ENCODE results near the gene MINDY3.

MINDY3 gene

GRCh38 chr10:15869935-15870334 is 9.6 kb upstream of the MINDY3 start:
- no peak overlapping the region for H3K4me3 Mint-ChIP-seq
- H3K4me1 Mint-ChIP-seq, result no peaks in the 10 kb centered on the region
- H3K9me3 Mint-ChIP-seq, result peaks cover 5% of the 10 kb centered on the region
- TF ChIP-seq CTCF (IDR thresholded peaks at IDR 0.05; ENCODE audit: unreplicated experiment in 3 of 3), result no peak
- no peak overlapping the region for H3K27ac Mint-ChIP-seq
- no peaks in the 10 kb centered on the region for H3K36me3 Mint-ChIP-seq (ENCODE audit: low read depth)
- peaks cover 58% of the 10 kb centered on the region for H3K27me3 Mint-ChIP-seq (ENCODE audit: low read depth)

GRCh38 chr10:15868006-15868405 is 7.7 kb upstream of the MINDY3 start:
- no peak overlapping the region for H3K27ac Mint-ChIP-seq
- peaks cover 64% of the 10 kb centered on the region for H3K27me3 Mint-ChIP-seq (ENCODE audit: low read depth)
- no peaks in the 10 kb centered on the region for H3K4me1 Mint-ChIP-seq
- TF ChIP-seq CTCF (IDR thresholded peaks at IDR 0.05; ENCODE audit: unreplicated experiment in 3 of 3), result no peak
- no peaks in the 10 kb centered on the region for H3K9me3 Mint-ChIP-seq
- no peak overlapping the region for H3K4me3 Mint-ChIP-seq
- H3K36me3 Mint-ChIP-seq (ENCODE audit: low read depth), result no peaks in the 10 kb centered on the region

GRCh38 chr10:15865304-15865703 is 5.0 kb upstream of the MINDY3 start:
- Mint-ChIP-seq H3K4me1 (peaks cover 4% of the 10 kb centered on the region), H3K27ac (no peak overlapping the region), H3K9me3 (no peaks in the 10 kb centered on the region), H3K4me3 (no peak overlapping the region), H3K36me3 (ENCODE audit: low read depth) (no peaks in the 10 kb centered on the region), H3K27me3 (ENCODE audit: low read depth) (peaks cover 62% of the 10 kb centered on the region)
- no peak for TF ChIP-seq CTCF (IDR thresholded peaks at IDR 0.05; ENCODE audit: unreplicated experiment in 3 of 3)

- Mint-ChIP-seq H3K27ac (no peak overlapping the region), H3K36me3 (ENCODE audit: low read depth) (no peaks in the 10 kb centered on the region), H3K4me1 (peaks cover 10% of the 10 kb centered on the region), H3K9me3 (no peaks in the 10 kb centered on the region), H3K27me3 (ENCODE audit: low read depth) (peaks cover 59% of the 10 kb centered on the region), H3K4me3 (no peak overlapping the region)
- no peak for TF ChIP-seq CTCF (IDR thresholded peaks at IDR 0.05; ENCODE audit: unreplicated experiment in 3 of 3)
Measured at GRCh38 chr10:15864419-15864818, 4.1 kb upstream of the MINDY3 start.

- no peak for TF ChIP-seq CTCF (IDR thresholded peaks at IDR 0.05; ENCODE audit: unreplicated experiment in 3 of 3)
- Mint-ChIP-seq H3K27ac (no peak overlapping the region), H3K9me3 (no peaks in the 10 kb centered on the region), H3K4me3 (no peak overlapping the region), H3K36me3 (ENCODE audit: low read depth) (no peaks in the 10 kb centered on the region), H3K27me3 (ENCODE audit: low read depth) (peaks cover 55% of the 10 kb centered on the region), H3K4me1 (peaks cover 15% of the 10 kb centered on the region)
Measured at GRCh38 chr10:15863733-15864132, 3.4 kb upstream of the MINDY3 start.

GRCh38 chr10:15863323-15863722 is 3.0 kb upstream of the MINDY3 start:
- peaks cover 55% of the 10 kb centered on the region for H3K27me3 Mint-ChIP-seq (ENCODE audit: low read depth)
- H3K36me3 Mint-ChIP-seq (ENCODE audit: low read depth), result no peaks in the 10 kb centered on the region
- H3K27ac Mint-ChIP-seq, result no peak overlapping the region

More at GRCh38 chr10:15863323-15863722, 3.0 kb upstream of the MINDY3 start:
- Mint-ChIP-seq H3K4me1 (peaks cover 18% of the 10 kb centered on the region), H3K9me3 (no peaks in the 10 kb centered on the region), H3K4me3 (no peak overlapping the region)
- no peak for TF ChIP-seq CTCF (IDR thresholded peaks at IDR 0.05; ENCODE audit: unreplicated experiment in 3 of 3)

All from nephron (organoid).